ENCODE data around the gene SERPINB13.
A peak's percentile ranks its signal among the peaks of the same experiment; 100 is the strongest.

The SERPINB13 gene

GRCh38 chr18:63603772-63604171, 16.6 kb downstream of the SERPINB13 start:
- DNase-seq = peak; percentile 24
- Histone ChIP-seq H3K27me3 (replicated peaks) (no peaks in the 10 kb centered on the region), H3K36me3 (replicated peaks) (no peaks in the 10 kb centered on the region), H3K4me3 (ENCODE audit: low read depth, low read length) (no peak overlapping the region), H3K27ac (no peak overlapping the region)
- in situ Hi-C loops (cut with HindIII; ENCODE audit: low pct_ligation_motif_present, low sequenced_read_pairs) = no loop called here
- TF ChIP-seq CTCF (IDR thresholded peaks at IDR 0.05; ENCODE audit: low read depth, low read length, missing control alignments) = no peak

GRCh38 chr18:63604791-63605567, 17.8 kb downstream of the SERPINB13 start:
- in situ Hi-C loops (cut with HindIII; ENCODE audit: low pct_ligation_motif_present, low sequenced_read_pairs) = no loop called here
- H3K4me3 ChIP-seq (ENCODE audit: low read depth, low read length) = no peak overlapping the region
- no peaks in the 10 kb centered on the region for H3K36me3 ChIP-seq (replicated peaks)
- no peak for TF ChIP-seq CTCF (IDR thresholded peaks at IDR 0.05; ENCODE audit: low read depth, low read length, missing control alignments)
- no peaks in the 10 kb centered on the region for H3K27me3 ChIP-seq (replicated peaks)
- H3K27ac ChIP-seq = no peak overlapping the region
- DNase-seq = no peak

- Histone ChIP-seq H3K27ac (no peak overlapping the region), H3K4me3 (ENCODE audit: low read depth, low read length) (no peak overlapping the region), H3K27me3 (replicated peaks) (no peaks in the 10 kb centered on the region), H3K36me3 (replicated peaks) (no peaks in the 10 kb centered on the region)
- no peak for TF ChIP-seq CTCF (IDR thresholded peaks at IDR 0.05; ENCODE audit: low read depth, low read length, missing control alignments)
- in situ Hi-C loops (cut with HindIII; ENCODE audit: low pct_ligation_motif_present, low sequenced_read_pairs) = no loop called here
- DNase-seq = no peak
Measured at GRCh38 chr18:63606526-63606925, 19.4 kb downstream of the SERPINB13 start.

- no peak for TF ChIP-seq CTCF (IDR thresholded peaks at IDR 0.05; ENCODE audit: low read depth, low read length, missing control alignments)
- in situ Hi-C loops (cut with HindIII; ENCODE audit: low pct_ligation_motif_present, low sequenced_read_pairs) = no loop called here
- no peak for DNase-seq
- no peaks in the 10 kb centered on the region for H3K27me3 ChIP-seq (replicated peaks)
- H3K27ac ChIP-seq = no peak overlapping the region
- H3K36me3 ChIP-seq (replicated peaks) = no peaks in the 10 kb centered on the region
- H3K4me3 ChIP-seq (ENCODE audit: low read depth, low read length) = no peak overlapping the region
Measured at GRCh38 chr18:63613420-63613819, 26.3 kb downstream of the SERPINB13 start.

- no peak for TF ChIP-seq CTCF (IDR thresholded peaks at IDR 0.05; ENCODE audit: low read depth, low read length, missing control alignments)
- DNase-seq = no peak
- no peaks in the 10 kb centered on the region for H3K27me3 ChIP-seq (replicated peaks)
- in situ Hi-C loops (cut with HindIII; ENCODE audit: low pct_ligation_motif_present, low sequenced_read_pairs) = no loop called here
- H3K27ac ChIP-seq = no peak overlapping the region
- no peak overlapping the region for H3K4me3 ChIP-seq (ENCODE audit: low read depth, low read length)
- no peaks in the 10 kb centered on the region for H3K36me3 ChIP-seq (replicated peaks)
Measured at GRCh38 chr18:63617049-63617914, 30.1 kb downstream of the SERPINB13 start.
